Pons (tissue), 1 donor: ENCODE measurements around the gene BRD3OS.
A peak's percentile ranks its signal among the peaks of the same experiment; 100 is the strongest.
"Not testable (repeated sequence)": the region's sequence is repeated elsewhere in the genome, so short reads cannot be mapped to it uniquely, and the experiment has no call there.

ENCODE experiments used
- DNase-seq: peaks from one replicate; pipeline ENCODE4 v3.0.0-alpha.2; 2016; ENCODE audit warnings: low spot score

BRD3OS gene

GRCh38 chr9:134063571-134064450 lies 38.5 kb downstream of the BRD3OS start:
- no peak for DNase-seq

DNA sequence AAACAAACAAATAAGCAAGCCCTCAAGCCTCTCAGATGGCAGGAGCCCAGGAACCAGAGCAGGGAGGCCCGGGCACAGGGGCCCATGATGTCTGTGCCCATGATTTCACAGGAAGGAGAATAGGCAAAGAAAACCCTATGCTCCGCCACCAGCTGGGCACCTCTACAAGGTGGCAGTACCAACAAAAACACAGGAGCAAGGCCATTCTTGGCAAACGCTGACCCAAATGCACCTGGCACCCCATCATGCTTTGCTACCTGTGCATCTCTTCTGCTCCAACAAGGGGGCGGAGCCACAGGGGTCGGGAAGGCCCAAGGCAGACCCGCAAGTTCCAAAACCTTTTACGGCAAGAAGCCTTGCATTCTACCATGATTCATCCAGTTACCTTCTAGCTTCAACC lies 39.4 kb downstream of the BRD3OS start:
- DNase-seq, result no peak

GRCh38 chr9:134065612-134066419 lies 40.5 kb downstream of the BRD3OS start:
- peak; percentile 27 for DNase-seq

GRCh38 chr9:134066526-134066912 lies 41.2 kb downstream of the BRD3OS start:
- DNase-seq, result no peak

DNA sequence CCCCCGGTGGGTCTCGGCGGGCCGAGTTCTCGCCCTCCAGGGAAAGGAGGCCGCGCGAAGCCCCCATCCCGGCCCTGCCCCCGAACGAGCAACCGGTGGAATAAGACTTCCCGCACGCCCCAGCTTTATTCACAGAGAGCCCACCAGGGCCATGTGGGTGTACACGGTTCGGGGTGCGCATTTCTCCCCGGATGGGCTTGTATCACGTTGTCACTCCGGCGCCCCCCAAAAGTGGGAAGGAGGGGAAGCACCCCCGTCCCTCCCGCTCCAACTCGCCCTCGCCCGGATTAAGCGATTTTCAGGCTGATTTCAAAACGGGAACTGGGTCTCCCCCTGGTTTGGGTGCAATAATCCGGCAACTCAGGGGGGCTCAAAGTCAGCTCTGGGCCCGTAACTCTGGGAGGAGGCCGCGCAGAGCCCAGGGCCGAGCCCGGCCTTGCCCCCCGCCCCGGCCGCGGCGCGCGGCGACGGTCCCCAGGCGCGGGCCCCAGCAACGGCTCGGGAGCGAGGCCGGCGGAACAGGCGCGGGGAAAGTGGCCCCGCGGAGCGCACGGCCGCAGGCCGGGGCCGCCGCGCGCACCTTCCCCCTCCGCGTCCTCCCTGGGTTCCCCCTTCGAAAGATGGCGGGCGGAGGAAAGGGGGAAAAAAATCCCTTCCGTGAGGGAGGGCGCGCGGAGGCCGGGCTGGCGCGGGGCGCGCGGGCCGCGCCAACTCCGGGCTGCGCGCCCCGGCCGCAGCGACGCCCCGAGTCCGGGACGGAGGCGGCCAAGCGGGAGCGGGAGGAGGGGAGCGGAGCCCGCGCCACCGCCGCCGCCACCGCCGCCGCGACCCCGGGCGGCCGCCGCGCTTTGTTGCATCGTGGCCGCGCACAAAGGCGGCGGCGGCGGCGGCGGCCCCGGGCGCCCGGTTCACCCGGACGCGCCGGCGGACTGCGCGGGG lies 41.9 kb downstream of the BRD3OS start:
- DNase-seq, result no peak

DNA sequence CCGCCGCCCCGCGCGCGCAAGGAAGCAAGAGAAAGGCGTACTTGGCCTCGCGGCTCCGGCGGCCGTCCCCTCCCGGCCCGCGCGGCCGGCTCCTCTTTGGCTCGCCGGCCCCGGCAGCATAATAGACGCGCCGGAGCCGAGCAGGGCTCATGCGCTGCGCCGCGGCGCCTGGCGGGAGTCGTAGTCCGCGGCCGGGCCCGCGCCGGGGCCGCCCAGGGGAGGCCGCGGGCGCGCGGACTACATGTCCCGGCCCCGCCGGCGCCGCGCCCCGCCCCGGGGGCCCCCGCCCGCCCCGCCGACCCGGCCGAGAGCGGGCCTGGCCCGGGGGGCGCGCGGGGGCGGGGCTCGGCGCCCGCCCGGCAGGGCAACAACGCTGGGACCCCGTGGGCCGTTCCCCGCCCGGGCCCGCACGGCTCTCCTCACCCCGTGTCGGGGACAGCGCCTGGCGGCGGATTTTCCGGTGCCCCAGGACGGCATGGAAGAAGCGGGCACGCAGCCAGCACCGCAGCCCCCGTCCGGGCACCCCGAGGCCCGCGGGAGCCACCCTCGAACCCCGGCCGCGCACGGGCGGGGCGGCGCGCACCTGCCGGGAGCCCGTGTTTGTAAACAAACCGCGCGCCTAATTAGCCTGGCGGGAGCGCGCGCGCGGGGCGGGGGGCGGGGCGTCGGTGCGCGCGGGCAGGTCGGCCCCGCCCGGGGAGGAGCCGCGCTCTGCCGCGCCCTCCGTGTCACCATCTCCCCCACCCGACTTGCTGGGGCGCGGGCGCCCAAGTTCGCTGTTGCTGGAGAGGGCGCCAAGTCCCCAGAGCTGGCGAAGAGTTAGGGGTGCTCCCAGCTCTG lies 42.8 kb downstream of the BRD3OS start, which contains the start of gene BRD3:
BRD3 (minus strand) TSS at position 123 of the 840 bp plus-strand sequence. CDS start 14,549 bp downstream, outside the sequence.
- DNase-seq, result peak; percentile 86

- DNase-seq, result no peak
These were observed 43.6 kb downstream of the BRD3OS start for GRCh38 chr9:134068744-134069479.

- no peak for DNase-seq
These were observed 44.5 kb downstream of the BRD3OS start for GRCh38 chr9:134069480-134070399.

GRCh38 chr9:134071149-134071548 lies 45.9 kb downstream of the BRD3OS start:
- DNase-seq, result no peak

DNA sequence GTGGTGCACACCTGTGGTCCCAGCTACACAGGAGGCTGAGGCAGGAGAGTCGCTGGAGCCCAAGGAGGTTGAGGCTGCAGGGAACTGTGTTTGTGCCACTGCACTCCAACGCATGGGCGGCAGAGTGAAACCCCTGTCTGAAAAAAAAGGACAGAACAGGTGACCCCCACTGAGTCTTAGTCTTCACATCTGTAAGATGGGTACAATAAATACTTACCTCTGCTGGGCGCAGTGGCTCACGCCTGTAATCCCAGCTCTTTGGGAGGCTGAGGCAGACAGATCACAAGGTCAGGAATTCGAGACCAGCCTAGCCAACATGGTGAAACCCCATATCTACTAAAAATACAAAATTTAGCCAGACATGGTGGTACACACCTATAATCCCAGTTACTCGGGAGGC lies 47.4 kb downstream of the BRD3OS start:
- not testable (repeated sequence) for DNase-seq

- no peak for DNase-seq
These were observed 48.2 kb downstream of the BRD3OS start for GRCh38 chr9:134073500-134073899.

DNA sequence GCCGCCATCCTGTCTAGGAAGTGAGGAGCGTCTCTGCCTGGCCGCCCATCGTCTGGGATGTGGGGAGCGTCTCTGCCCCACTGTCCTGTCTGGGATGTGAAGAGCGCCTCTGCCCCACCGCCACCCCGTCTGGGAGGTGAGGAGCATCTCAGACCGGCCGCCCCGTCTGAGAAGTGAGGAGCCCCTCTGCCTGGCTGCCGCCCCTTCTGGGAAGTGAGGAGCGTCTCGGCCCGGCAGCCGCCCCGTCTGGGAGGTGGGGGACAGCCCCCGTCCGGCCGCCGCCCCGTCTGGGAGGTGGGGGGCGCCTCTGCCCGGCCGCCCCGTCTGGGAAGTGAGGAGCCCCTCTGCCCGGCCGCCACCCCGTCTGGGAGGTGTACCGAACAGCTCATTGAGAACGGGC lies 50.4 kb downstream of the BRD3OS start:
- not testable (repeated sequence) for DNase-seq

DNA sequence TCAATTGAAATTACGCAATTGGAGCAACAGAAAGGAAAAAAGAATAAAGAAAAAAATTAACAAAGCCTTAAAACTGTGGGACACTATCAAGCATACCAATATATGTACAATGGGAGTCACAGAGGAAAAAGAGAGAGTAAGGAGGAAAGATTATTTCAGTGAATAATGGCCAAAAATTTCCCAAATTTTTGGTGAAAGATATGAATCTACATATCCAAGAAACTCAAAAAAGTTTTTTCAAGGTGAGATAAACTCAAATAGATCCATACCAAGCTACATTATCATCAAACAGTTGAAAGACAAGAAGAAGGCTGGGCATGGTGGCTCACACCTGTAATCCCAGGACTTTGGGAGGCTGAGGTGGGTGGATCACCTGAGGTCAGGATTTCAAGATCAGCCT lies 51.4 kb downstream of the BRD3OS start:
- DNase-seq, result no peak
